B cell (primary cell): ENCODE measurements around the gene SERPINB7. TPM values are rescaled to one million over a fixed set of nuclear protein-coding genes. Genes with fewer than 3 reads are reported as not detected.

Experiments
- ATAC-seq: fragments of 200-7000 bp; cut with Tn5 transposase; one replicate; pipeline ENCODE4 v1.10.0; 2021; ENCODE audit warnings: low read depth, mild to moderate bottlenecking, moderate number of reproducible peaks, moderate library complexity
- CTCF ChIA-PET: fragments of 350-600 bp; sonication (Branson Sonifier 250); formaldehyde crosslinking; loops from one replicate; lab custom pipeline; 2021; ENCODE audit warnings: antibody characterized with exemption, inconsistent platforms; lab: Charles Lee
- POLR2A ChIA-PET: fragments of 350-600 bp; sonication (Branson Sonifier 250); formaldehyde crosslinking; loops from one replicate; lab custom pipeline; 2021; ENCODE audit warnings: antibody characterized with exemption; lab: Charles Lee
- DNase-seq: peaks from one replicate; pipeline ENCODE4 v3.0.0; 2013
- H2AFZ ChIP-seq: 2 replicates; pipeline ENCODE4 v1.6.1; 2012; ENCODE audit warnings: mild to moderate bottlenecking, low read depth, low read length; ENCODE audit not compliant: insufficient read depth, poor library complexity, severe bottlenecking
- H3K27ac ChIP-seq, 2 donors: 1 replicate in 1 of 2; 2 replicates in 1 of 2; pipeline ENCODE4 v1.5.1; 2012 to 2013; ENCODE audit warnings: low read length in 2 of 2, mild to moderate bottlenecking in 2 of 2, moderate library complexity in 1 of 2
- H3K27me3 ChIP-seq, 4 experiments: fragments of 200-600 bp in 1 of 4; sonication (generic) in 1 of 4; replicated peaks in 1 of 4; 1 replicate in 2 of 4; 2 replicates in 2 of 4; pipeline versions ENCODE4 v1.6.1 to v1.7.0; 2013 to 2016; ENCODE audit warnings: low read length in 3 of 4, mild to moderate bottlenecking in 2 of 4, mixed read lengths in 1 of 4, moderate library complexity in 1 of 4; ENCODE audit not compliant: insufficient read depth in 4 of 4, control insufficient read depth in 3 of 4; ENCODE audit errors: control extremely low read depth in 1 of 4
- H3K36me3 ChIP-seq, 2 experiments: replicated peaks in 1 of 2; 1 replicate in 1 of 2; 2 replicates in 1 of 2; pipeline versions ENCODE4 v1.6.1 to v1.7.1; 2013; ENCODE audit warnings: low read length in 1 of 2; ENCODE audit not compliant: insufficient read depth in 2 of 2, control insufficient read depth in 1 of 2; ENCODE audit errors: control extremely low read depth in 1 of 2, extremely low read depth in 1 of 2
- H3K4me1 ChIP-seq, 2 donors: fragments of 200-600 bp in 1 of 2; sonication (generic) in 1 of 2; 1 replicate in 1 of 2; 2 replicates in 1 of 2; pipeline versions ENCODE4 v1.5.1 to v1.6.1; 2013 to 2017; ENCODE audit warnings: low read length in 2 of 2; ENCODE audit not compliant: control insufficient read depth in 2 of 2, insufficient read depth in 2 of 2
- H3K4me2 ChIP-seq: replicated peaks from 2 replicates; pipeline ENCODE3; 2012; ENCODE audit warnings: mild to moderate bottlenecking, low read depth, low read length; ENCODE audit not compliant: poor library complexity, severe bottlenecking
- H3K4me3 ChIP-seq, 5 experiments: fragments of 200-600 bp in 1 of 5; sonication (generic) in 1 of 5; 1 replicate in 3 of 5; 2 replicates in 2 of 5; pipeline versions ENCODE4 v1.5.1 to v1.7.0; 2011 to 2016; ENCODE audit warnings: low read length in 4 of 5, mild to moderate bottlenecking in 4 of 5, low read depth in 2 of 5, control low read depth in 1 of 5, moderate library complexity in 1 of 5; ENCODE audit not compliant: insufficient read depth in 1 of 5; ENCODE audit errors: control extremely low read depth in 1 of 5, extremely low read depth in 1 of 5
- H3K79me2 ChIP-seq: fragments of 200-600 bp; sonication (generic); one replicate; pipeline ENCODE4 v1.6.0; 2016; ENCODE audit warnings: low read length; ENCODE audit not compliant: control insufficient read depth, insufficient read depth
- H3K9ac ChIP-seq: fragments of 200-600 bp; sonication (generic); 2 replicates; pipeline ENCODE4 v1.6.1; 2017; ENCODE audit warnings: mild to moderate bottlenecking, low read length, moderate library complexity
- H3K9me3 ChIP-seq, 3 donors: one replicate each; pipeline versions ENCODE4 v1.6.1 to v1.7.1; 2013; ENCODE audit warnings: low read length in 2 of 3; ENCODE audit not compliant: control insufficient read depth in 2 of 3, insufficient read depth in 1 of 3; ENCODE audit errors: control extremely low read depth in 1 of 3
- H4K20me1 ChIP-seq: 2 replicates; pipeline ENCODE4 v1.6.0; 2012; ENCODE audit warnings: mild to moderate bottlenecking, low read length; ENCODE audit not compliant: insufficient read depth, control insufficient read depth, poor library complexity, severe bottlenecking
- H3K27ac Mint-ChIP-seq: one replicate; pipeline ENCODE4 v1.8.0; 2021; ENCODE audit warnings: mixed read lengths
- H3K27me3 Mint-ChIP-seq: one replicate; pipeline ENCODE4 v1.8.0; 2021; ENCODE audit warnings: mixed read lengths
- H3K4me1 Mint-ChIP-seq: one replicate; pipeline ENCODE4 v1.8.0; 2021; ENCODE audit warnings: mixed read lengths
- H3K4me3 Mint-ChIP-seq: one replicate; pipeline ENCODE4 v1.8.0; 2021; ENCODE audit warnings: mixed read lengths
- H3K9me3 Mint-ChIP-seq: one replicate; pipeline ENCODE4 v1.8.0; 2022; ENCODE audit warnings: mixed read lengths; ENCODE audit not compliant: insufficient read depth
- CTCF ChIP-seq: fragments of 200-600 bp; IDR thresholded peaks from one replicate; pipeline ENCODE4 v1.8.0; 2022; ENCODE audit warnings: antibody characterized with exemption, mild to moderate bottlenecking
- EZH2 ChIP-seq: IDR thresholded peaks from 2 replicates; pipeline ENCODE4 v1.6.1; 2012; ENCODE audit warnings: borderline replicate concordance, low read depth, mild to moderate bottlenecking, moderate library complexity, low read length; ENCODE audit not compliant: insufficient read depth, poor library complexity, severe bottlenecking
- WGBS: methylation state at CpG from one replicate; pipeline ENCODE4 v1.1.5; 2013; ENCODE audit warnings: missing lambda C conversion rate; ENCODE audit not compliant: insufficient coverage; 5-methylcytosine and 5-hydroxymethylcytosine counted together
- intact Hi-C: fragments of 100-400 bp; cut with micrococcal nuclease; formaldehyde crosslinking; loops from one replicate; pipeline ENCODE4 v1.10.0; 2022
- polyA plus RNA-seq: library from polyadenylated mRNA; depleted of rRNA; stranded (reverse); fragments of >200 nt; gene quantifications from 2 replicates; pipeline ENCODE4 v1.2.3, GENCODE V29; 2012
- total RNA-seq, 2 donors: library from RNA; stranded (reverse); fragments of 120-200 nt in 1 of 2; gene quantifications; 1 replicate in 1 of 2; 2 replicates in 1 of 2; pipeline versions ENCODE4 v1.2.3 to v1.2.4, GENCODE V29; 2013 to 2022

SERPINB7 gene
- total and polyA plus RNA-seq, 2 donors (not counting 1 experiment from before 2014, with no cell fraction given) = not detected

- no peak for TF ChIP-seq CTCF
- no peak for TF ChIP-seq EZH2
- WGBS = no CpG with 5 or more reads among the region's 2 CpGs
- DNase-seq (no peak), ATAC-seq (no peak)
- Mint-ChIP-seq H3K27ac (no peak overlapping the region), H3K4me1 (no peaks in the 10 kb centered on the region), H3K9me3 (no peaks in the 10 kb centered on the region), H3K4me3 (no peak overlapping the region), H3K27me3 (no peaks in the 10 kb centered on the region)
- ChIA-PET CTCF (no interaction called here), POLR2A (no interaction called here)
- H3K9me3 ChIP-seq = no peaks in the 10 kb centered on the region
- no peaks in the 10 kb centered on the region for H3K4me1 ChIP-seq
- intact Hi-C loops = no loop called here
- no peaks in the 10 kb centered on the region for H3K36me3 ChIP-seq
- no peak overlapping the region for H3K4me2 ChIP-seq
- H2AFZ ChIP-seq = no peak overlapping the region
- H3K27ac ChIP-seq = no peak overlapping the region
- H3K4me3 ChIP-seq = no peak overlapping the region
- no peaks in the 10 kb centered on the region for H3K27me3 ChIP-seq
- no peak overlapping the region for H3K9ac ChIP-seq
- H4K20me1 ChIP-seq = no peaks in the 10 kb centered on the region
- H3K79me2 ChIP-seq = no peaks in the 10 kb centered on the region
Observed at GRCh38 chr18:63747006-63747405, 28.2 kb upstream of the SERPINB7 start.

- Mint-ChIP-seq H3K9me3 (no peaks in the 10 kb centered on the region), H3K27ac (no peak overlapping the region)
- no peaks in the 10 kb centered on the region for H3K27me3 ChIP-seq
Observed at GRCh38 chr18:63749489-63749888, 25.7 kb upstream of the SERPINB7 start.

More at GRCh38 chr18:63749489-63749888, 25.7 kb upstream of the SERPINB7 start:
- no peak overlapping the region for H2AFZ ChIP-seq
- H3K4me2 ChIP-seq = no peak overlapping the region
- Mint-ChIP-seq H3K27me3 (peaks cover 4% of the 10 kb centered on the region), H3K4me3 (no peak overlapping the region), H3K4me1 (no peaks in the 10 kb centered on the region)
- H3K4me1 ChIP-seq = no peaks in the 10 kb centered on the region
- H3K36me3 ChIP-seq = no peaks in the 10 kb centered on the region
- TF ChIP-seq CTCF = no peak
- no peak for TF ChIP-seq EZH2
- H3K27ac ChIP-seq = no peak overlapping the region
- no peaks in the 10 kb centered on the region for H3K79me2 ChIP-seq
- no peak for ATAC-seq
- no peaks in the 10 kb centered on the region for H4K20me1 ChIP-seq
- CTCF ChIA-PET = no interaction called here
- H3K4me3 ChIP-seq = no peak overlapping the region
- no peaks in the 10 kb centered on the region for H3K9me3 ChIP-seq
- no CpG with 5 or more reads among the region's 1 CpG for WGBS
- intact Hi-C loops = no loop called here
- no peak for DNase-seq
- H3K9ac ChIP-seq = no peak overlapping the region
- POLR2A ChIA-PET = no interaction called here
